K562 (cell line): ENCODE results near the gene IPO7. TPM values are rescaled to one million over a fixed set of nuclear protein-coding genes. Genes with fewer than 3 reads are reported as not detected.
A peak's percentile ranks its signal among the peaks of the same experiment; 100 is the strongest.

Source experiments
- HCFC1 ChIP-seq: IDR thresholded peaks from 2 replicates; pipeline ENCODE4 v1.6.1; 2012; ENCODE audit warnings: low read depth, low read length, improper control_type of control experiment
- JUND ChIP-seq, 2 experiments: IDR thresholded peaks; 2 replicates in 1 of 2; 3 replicates in 1 of 2; pipeline ENCODE4 v1.6.1; 2011; ENCODE audit warnings: borderline replicate concordance in 2 of 2, low read depth in 2 of 2, low read length in 2 of 2, improper control_type of control experiment in 1 of 2, missing biosample characterization in 1 of 2, missing genetic modification characterization in 1 of 2, missing genetic modification reagents in 1 of 2
- MCM5 ChIP-seq: fragments of 450-650 bp; IDR thresholded peaks from 2 replicates; pipeline ENCODE4 v1.6.1; 2016; ENCODE audit warnings: low read depth
- NR2F6 ChIP-seq: fragments of 450-650 bp; formaldehyde crosslinking; IDR thresholded peaks from 2 replicates; pipeline ENCODE4 v1.4.0; 2020; ENCODE audit warnings: mild to moderate bottlenecking
- SMAD3 ChIP-seq: fragments of 450-650 bp; formaldehyde crosslinking; conservative IDR thresholded peaks from 2 replicates; pipeline ENCODE4 v1.4.0; 2020; ENCODE audit warnings: mild to moderate bottlenecking
- ZBTB7A ChIP-seq: IDR thresholded peaks from 2 replicates; pipeline ENCODE4 v1.6.1; 2011; ENCODE audit warnings: low read depth, mild to moderate bottlenecking, low read length, moderate library complexity, borderline replicate concordance; ENCODE audit not compliant: control insufficient read depth
- ZNF696 ChIP-seq: fragments of 250-450 bp; sonication (Bioruptor Pico); conservative IDR thresholded peaks from 2 replicates; pipeline ENCODE4 v1.4.0; 2020; ENCODE audit warnings: mild to moderate bottlenecking, moderate library complexity
- polyA plus RNA-seq, 8 experiments: library from polyadenylated mRNA; depleted of rRNA in 4 of 8; stranded (reverse) in 5 of 8; unstranded in 3 of 8; fragments of >200 nt; fragmentation: Nextera tagmentation in 2 of 8; fragmentation: Illumina TruSeq in 1 of 8; extraction: Ambion mirVana in 2 of 8; extraction: Trizol in 1 of 8; gene quantifications; 2 replicates each; pipeline versions ENCODE4 v1.2.1 to v1.2.3, GENCODE V29; 2011 to 2014; ENCODE audit warnings: inconsistent platforms in 1 of 8, missing spikeins in 1 of 8
- total RNA-seq, 7 experiments: library from RNA; depleted of rRNA in 6 of 7; stranded (reverse); fragments of >200 nt in 6 of 7; fragmentation: Illumina TruSeq in 2 of 7; extraction: Trizol in 2 of 7; gene quantifications; 2 replicates each; pipeline versions ENCODE4 v1.2.1 to v1.2.3, GENCODE V29; 2011 to 2021; ENCODE audit warnings: low replicate concordance in 1 of 7
- TF ChIP-seq, protein P1 (sequence below): conservative IDR thresholded peaks from 2 replicates; pipeline ENCODE4 v1.6.1; 2011; ENCODE audit warnings: low read depth, mild to moderate bottlenecking, low read length; ENCODE audit not compliant: control insufficient read depth
- TF ChIP-seq, protein P2 (sequence below): sonication (generic); formaldehyde crosslinking; IDR thresholded peaks from 2 replicates; pipeline ENCODE4 v1.8.0; 2022; ENCODE audit warnings: missing genetic modification reagents, mild to moderate bottlenecking, borderline replicate concordance
- TF ChIP-seq, protein P3 (sequence below): fragments of 450-650 bp; IDR thresholded peaks from 2 replicates; pipeline ENCODE4 v1.6.1; 2017; ENCODE audit warnings: antibody characterized with exemption, mild to moderate bottlenecking
- TF ChIP-seq, protein P4 (sequence below), 3 experiments: fragments of 200-800 bp in 1 of 3; fragments of 250-450 bp in 1 of 3; fragments of 450-650 bp in 1 of 3; sonication (Bioruptor Pico) in 1 of 3; sonication (Bioruptor generic) in 1 of 3; formaldehyde crosslinking in 1 of 3; IDR thresholded peaks; 2 replicates each; pipeline versions ENCODE4 v1.6.1 to v1.8.0; 2016 to 2022; ENCODE audit warnings: mild to moderate bottlenecking in 2 of 3, missing genetic modification characterization in 2 of 3, missing compliant biosample characterization in 1 of 3, moderate library complexity in 1 of 3

Gene IPO7
- total and polyA plus RNA-seq, 9 of the 15 experiments (the other 6 are each of a cell fraction or from before 2014, with no cell fraction given): 23.6 to 138 (median 110) TPM

GRCh38 chr11:9461063-9461759, 76.8 kb downstream of the IPO7 start (continued):
- TF ChIP-seq JUND (IDR thresholded peaks at IDR 0.05; ENCODE audit: borderline replicate concordance, low read depth, low read length): no peak
- TF ChIP-seq JUND (tag; IDR thresholded peaks at IDR 0.05; ENCODE audit: borderline replicate concordance, low read depth, low read length): no peak; the same call in 2 of the 3 replicates
- no peak for TF ChIP-seq NR2F6 (CRISPR knock-in tag)
- TF ChIP-seq, protein P1, sequence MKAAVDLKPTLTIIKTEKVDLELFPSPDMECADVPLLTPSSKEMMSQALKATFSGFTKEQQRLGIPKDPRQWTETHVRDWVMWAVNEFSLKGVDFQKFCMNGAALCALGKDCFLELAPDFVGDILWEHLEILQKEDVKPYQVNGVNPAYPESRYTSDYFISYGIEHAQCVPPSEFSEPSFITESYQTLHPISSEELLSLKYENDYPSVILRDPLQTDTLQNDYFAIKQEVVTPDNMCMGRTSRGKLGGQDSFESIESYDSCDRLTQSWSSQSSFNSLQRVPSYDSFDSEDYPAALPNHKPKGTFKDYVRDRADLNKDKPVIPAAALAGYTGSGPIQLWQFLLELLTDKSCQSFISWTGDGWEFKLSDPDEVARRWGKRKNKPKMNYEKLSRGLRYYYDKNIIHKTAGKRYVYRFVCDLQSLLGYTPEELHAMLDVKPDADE: peak; percentile 42; the same call in 1 of the 2 replicates
- TF ChIP-seq, protein P2, sequence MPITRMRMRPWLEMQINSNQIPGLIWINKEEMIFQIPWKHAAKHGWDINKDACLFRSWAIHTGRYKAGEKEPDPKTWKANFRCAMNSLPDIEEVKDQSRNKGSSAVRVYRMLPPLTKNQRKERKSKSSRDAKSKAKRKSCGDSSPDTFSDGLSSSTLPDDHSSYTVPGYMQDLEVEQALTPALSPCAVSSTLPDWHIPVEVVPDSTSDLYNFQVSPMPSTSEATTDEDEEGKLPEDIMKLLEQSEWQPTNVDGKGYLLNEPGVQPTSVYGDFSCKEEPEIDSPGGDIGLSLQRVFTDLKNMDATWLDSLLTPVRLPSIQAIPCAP (CRISPR knock-in tag): no peak
- no peak for TF ChIP-seq ZNF696 (CRISPR knock-in tag)
- TF ChIP-seq ZBTB7A: peak; percentile 62; the same call in 1 of the 2 replicates
- no peak for TF ChIP-seq SMAD3 (CRISPR knock-in tag)
- TF ChIP-seq HCFC1: no peak
- TF ChIP-seq, protein P3, sequence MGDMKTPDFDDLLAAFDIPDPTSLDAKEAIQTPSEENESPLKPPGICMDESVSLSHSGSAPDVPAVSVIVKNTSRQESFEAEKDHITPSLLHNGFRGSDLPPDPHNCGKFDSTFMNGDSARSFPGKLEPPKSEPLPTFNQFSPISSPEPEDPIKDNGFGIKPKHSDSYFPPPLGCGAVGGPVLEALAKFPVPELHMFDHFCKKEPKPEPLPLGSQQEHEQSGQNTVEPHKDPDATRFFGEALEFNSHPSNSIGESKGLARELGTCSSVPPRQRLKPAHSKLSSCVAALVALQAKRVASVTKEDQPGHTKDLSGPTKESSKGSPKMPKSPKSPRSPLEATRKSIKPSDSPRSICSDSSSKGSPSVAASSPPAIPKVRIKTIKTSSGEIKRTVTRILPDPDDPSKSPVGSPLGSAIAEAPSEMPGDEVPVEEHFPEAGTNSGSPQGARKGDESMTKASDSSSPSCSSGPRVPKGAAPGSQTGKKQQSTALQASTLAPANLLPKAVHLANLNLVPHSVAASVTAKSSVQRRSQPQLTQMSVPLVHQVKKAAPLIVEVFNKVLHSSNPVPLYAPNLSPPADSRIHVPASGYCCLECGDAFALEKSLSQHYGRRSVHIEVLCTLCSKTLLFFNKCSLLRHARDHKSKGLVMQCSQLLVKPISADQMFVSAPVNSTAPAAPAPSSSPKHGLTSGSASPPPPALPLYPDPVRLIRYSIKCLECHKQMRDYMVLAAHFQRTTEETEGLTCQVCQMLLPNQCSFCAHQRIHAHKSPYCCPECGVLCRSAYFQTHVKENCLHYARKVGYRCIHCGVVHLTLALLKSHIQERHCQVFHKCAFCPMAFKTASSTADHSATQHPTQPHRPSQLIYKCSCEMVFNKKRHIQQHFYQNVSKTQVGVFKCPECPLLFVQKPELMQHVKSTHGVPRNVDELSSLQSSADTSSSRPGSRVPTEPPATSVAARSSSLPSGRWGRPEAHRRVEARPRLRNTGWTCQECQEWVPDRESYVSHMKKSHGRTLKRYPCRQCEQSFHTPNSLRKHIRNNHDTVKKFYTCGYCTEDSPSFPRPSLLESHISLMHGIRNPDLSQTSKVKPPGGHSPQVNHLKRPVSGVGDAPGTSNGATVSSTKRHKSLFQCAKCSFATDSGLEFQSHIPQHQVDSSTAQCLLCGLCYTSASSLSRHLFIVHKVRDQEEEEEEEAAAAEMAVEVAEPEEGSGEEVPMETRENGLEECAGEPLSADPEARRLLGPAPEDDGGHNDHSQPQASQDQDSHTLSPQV: peak; percentile 54; the same call in 1 of the 2 replicates
- TF ChIP-seq, protein P4, sequence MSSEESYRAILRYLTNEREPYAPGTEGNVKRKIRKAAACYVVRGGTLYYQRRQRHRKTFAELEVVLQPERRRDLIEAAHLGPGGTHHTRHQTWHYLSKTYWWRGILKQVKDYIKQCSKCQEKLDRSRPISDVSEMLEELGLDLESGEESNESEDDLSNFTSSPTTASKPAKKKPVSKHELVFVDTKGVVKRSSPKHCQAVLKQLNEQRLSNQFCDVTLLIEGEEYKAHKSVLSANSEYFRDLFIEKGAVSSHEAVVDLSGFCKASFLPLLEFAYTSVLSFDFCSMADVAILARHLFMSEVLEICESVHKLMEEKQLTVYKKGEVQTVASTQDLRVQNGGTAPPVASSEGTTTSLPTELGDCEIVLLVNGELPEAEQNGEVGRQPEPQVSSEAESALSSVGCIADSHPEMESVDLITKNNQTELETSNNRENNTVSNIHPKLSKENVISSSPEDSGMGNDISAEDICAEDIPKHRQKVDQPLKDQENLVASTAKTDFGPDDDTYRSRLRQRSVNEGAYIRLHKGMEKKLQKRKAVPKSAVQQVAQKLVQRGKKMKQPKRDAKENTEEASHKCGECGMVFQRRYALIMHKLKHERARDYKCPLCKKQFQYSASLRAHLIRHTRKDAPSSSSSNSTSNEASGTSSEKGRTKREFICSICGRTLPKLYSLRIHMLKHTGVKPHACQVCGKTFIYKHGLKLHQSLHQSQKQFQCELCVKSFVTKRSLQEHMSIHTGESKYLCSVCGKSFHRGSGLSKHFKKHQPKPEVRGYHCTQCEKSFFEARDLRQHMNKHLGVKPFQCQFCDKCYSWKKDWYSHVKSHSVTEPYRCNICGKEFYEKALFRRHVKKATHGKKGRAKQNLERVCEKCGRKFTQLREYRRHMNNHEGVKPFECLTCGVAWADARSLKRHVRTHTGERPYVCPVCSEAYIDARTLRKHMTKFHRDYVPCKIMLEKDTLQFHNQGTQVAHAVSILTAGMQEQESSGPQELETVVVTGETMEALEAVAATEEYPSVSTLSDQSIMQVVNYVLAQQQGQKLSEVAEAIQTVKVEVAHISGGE (CRISPR knock-in tag; IDR thresholded peaks at IDR 0.05): peak in 1 of 3 experiments; percentile 81; a peak in 2 of 6 replicates
- TF ChIP-seq MCM5: no peak
